22Rv1 (cell line): Measurements from ENCODE around the gene SEMA6A.

Source experiments
- H3K27ac ChIP-seq: fragments of 450-650 bp; 2 replicates; pipeline ENCODE4 v1.5.1; 2017
- CTCF ChIP-seq: fragments of 450-650 bp; IDR thresholded peaks from 2 replicates; pipeline ENCODE4 v1.5.1; 2017; ENCODE audit warnings: mild to moderate bottlenecking
- ZFX ChIP-seq: fragments of 450-650 bp; IDR thresholded peaks from 2 replicates; pipeline ENCODE4 v1.6.1; 2017; ENCODE audit warnings: antibody characterized with exemption, borderline replicate concordance

The SEMA6A gene

GRCh38 chr5:116423141-116423540 lies 151.5 kb downstream of the SEMA6A start:
- H3K27ac ChIP-seq: peak overlapping the region; percentile 16; the same call in 1 of the 2 replicates
- TF ChIP-seq ZFX: no peak
- TF ChIP-seq CTCF: no peak

GRCh38 chr5:116421080-116421629 lies 153.5 kb downstream of the SEMA6A start:
- no peak overlapping the region for H3K27ac ChIP-seq
- TF ChIP-seq CTCF (no peak), ZFX (no peak)

GRCh38 chr5:116420540-116420939 lies 154.1 kb downstream of the SEMA6A start:
- H3K27ac ChIP-seq: no peak overlapping the region
- TF ChIP-seq ZFX: no peak
- no peak for TF ChIP-seq CTCF

GRCh38 chr5:116419258-116419657 lies 155.4 kb downstream of the SEMA6A start:
- TF ChIP-seq ZFX (no peak), CTCF (no peak)
- no peak overlapping the region for H3K27ac ChIP-seq

GRCh38 chr5:116418774-116419173 lies 155.8 kb downstream of the SEMA6A start:
- no peak for TF ChIP-seq CTCF
- TF ChIP-seq ZFX: no peak
- no peak overlapping the region for H3K27ac ChIP-seq

GRCh38 chr5:116418016-116418415 lies 156.6 kb downstream of the SEMA6A start:
- no peak overlapping the region for H3K27ac ChIP-seq
- TF ChIP-seq CTCF (no peak), ZFX (no peak)

- H3K27ac ChIP-seq: no peak overlapping the region
- no peak for TF ChIP-seq CTCF
- no peak for TF ChIP-seq ZFX
Observed at GRCh38 chr5:116415989-116416388, 158.6 kb downstream of the SEMA6A start.
